HL-60 (cell line): Measurements from ENCODE around the gene GGA1.

Source experiments
- DNase-seq, 2 experiments: peaks; one replicate each; pipeline ENCODE4 v3.0.0-alpha.2; 2010 to 2020; ENCODE audit warnings: low read depth in 1 of 2, low spot score in 1 of 2
- H3K27ac ChIP-seq: fragments of 250-450 bp; sonication (Bioruptor Pico); replicated peaks from 2 replicates; pipeline ENCODE4 v1.5.1; 2020; ENCODE audit warnings: mild to moderate bottlenecking, moderate library complexity
- H3K27me3 ChIP-seq: fragments of 250-450 bp; sonication (Bioruptor Pico); 2 replicates; pipeline ENCODE4 v1.5.1; 2021; ENCODE audit warnings: mild to moderate bottlenecking, moderate library complexity; ENCODE audit not compliant: insufficient read depth, poor library complexity, severe bottlenecking
- H3K4me3 ChIP-seq: replicated peaks from 2 replicates; pipeline ENCODE4 v1.5.1; 2011; ENCODE audit warnings: mild to moderate bottlenecking, control low read depth, low read length; ENCODE audit not compliant: insufficient read depth
- GABPA ChIP-seq: IDR thresholded peaks from 2 replicates; pipeline ENCODE4 v1.6.1; 2012; ENCODE audit warnings: low read depth
- POLR2AphosphoS5 ChIP-seq: IDR thresholded peaks from 2 replicates; pipeline ENCODE4 v1.6.1; 2012; ENCODE audit warnings: low read depth
- SPI1 ChIP-seq: IDR thresholded peaks from 2 replicates; pipeline ENCODE4 v1.6.1; 2012; ENCODE audit warnings: low read depth, mild to moderate bottlenecking, borderline replicate concordance
- TF ChIP-seq, protein P1 (sequence below): IDR thresholded peaks from 2 replicates; pipeline ENCODE4 v1.6.1; 2012; ENCODE audit warnings: low read depth; ENCODE audit not compliant: insufficient replicate concordance
- TF ChIP-seq, protein P2 (sequence below): IDR thresholded peaks from one replicate; pipeline ENCODE4 v1.5.1; 2011; ENCODE audit warnings: low read length, control low read depth, inconsistent platforms; ENCODE audit not compliant: insufficient read depth

Gene GGA1

DNA sequence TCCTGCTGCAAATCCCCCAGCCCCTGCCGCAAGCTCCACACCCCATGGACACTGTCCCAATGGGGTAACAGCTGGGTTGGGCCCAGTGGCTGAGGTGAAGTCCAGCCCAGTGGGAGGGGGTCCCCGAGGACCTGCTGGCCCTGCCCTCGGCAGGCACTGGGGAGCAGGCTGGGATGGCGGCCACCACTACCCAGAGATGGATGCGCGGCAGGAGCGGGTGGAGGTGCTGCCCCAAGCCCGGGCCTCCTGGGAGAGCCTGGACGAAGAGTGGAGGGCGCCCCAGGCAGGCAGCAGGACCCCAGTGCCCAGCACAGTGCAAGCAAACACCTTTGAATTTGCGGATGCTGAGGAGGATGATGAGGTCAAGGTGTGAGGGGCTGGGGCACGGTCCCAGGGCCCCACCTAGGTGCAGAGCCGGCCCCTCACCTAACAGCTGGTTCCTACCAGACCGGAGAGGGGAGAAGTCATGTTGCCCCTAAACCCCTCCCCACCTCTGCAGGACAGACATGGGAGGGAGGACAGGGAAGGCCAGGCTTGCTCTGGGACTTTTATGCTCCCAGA, 40.1 kb upstream of the GGA1 start:
- Histone ChIP-seq H3K4me3 (no peak overlapping the region), H3K27me3 (peaks cover 20% of the 10 kb centered on the region), H3K27ac (no peak overlapping the region)
- TF ChIP-seq, protein P1, sequence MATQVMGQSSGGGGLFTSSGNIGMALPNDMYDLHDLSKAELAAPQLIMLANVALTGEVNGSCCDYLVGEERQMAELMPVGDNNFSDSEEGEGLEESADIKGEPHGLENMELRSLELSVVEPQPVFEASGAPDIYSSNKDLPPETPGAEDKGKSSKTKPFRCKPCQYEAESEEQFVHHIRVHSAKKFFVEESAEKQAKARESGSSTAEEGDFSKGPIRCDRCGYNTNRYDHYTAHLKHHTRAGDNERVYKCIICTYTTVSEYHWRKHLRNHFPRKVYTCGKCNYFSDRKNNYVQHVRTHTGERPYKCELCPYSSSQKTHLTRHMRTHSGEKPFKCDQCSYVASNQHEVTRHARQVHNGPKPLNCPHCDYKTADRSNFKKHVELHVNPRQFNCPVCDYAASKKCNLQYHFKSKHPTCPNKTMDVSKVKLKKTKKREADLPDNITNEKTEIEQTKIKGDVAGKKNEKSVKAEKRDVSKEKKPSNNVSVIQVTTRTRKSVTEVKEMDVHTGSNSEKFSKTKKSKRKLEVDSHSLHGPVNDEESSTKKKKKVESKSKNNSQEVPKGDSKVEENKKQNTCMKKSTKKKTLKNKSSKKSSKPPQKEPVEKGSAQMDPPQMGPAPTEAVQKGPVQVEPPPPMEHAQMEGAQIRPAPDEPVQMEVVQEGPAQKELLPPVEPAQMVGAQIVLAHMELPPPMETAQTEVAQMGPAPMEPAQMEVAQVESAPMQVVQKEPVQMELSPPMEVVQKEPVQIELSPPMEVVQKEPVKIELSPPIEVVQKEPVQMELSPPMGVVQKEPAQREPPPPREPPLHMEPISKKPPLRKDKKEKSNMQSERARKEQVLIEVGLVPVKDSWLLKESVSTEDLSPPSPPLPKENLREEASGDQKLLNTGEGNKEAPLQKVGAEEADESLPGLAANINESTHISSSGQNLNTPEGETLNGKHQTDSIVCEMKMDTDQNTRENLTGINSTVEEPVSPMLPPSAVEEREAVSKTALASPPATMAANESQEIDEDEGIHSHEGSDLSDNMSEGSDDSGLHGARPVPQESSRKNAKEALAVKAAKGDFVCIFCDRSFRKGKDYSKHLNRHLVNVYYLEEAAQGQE = no peak
- TF ChIP-seq POLR2AphosphoS5 (no peak), SPI1 (no peak), GABPA (no peak)
- TF ChIP-seq, protein P2, sequence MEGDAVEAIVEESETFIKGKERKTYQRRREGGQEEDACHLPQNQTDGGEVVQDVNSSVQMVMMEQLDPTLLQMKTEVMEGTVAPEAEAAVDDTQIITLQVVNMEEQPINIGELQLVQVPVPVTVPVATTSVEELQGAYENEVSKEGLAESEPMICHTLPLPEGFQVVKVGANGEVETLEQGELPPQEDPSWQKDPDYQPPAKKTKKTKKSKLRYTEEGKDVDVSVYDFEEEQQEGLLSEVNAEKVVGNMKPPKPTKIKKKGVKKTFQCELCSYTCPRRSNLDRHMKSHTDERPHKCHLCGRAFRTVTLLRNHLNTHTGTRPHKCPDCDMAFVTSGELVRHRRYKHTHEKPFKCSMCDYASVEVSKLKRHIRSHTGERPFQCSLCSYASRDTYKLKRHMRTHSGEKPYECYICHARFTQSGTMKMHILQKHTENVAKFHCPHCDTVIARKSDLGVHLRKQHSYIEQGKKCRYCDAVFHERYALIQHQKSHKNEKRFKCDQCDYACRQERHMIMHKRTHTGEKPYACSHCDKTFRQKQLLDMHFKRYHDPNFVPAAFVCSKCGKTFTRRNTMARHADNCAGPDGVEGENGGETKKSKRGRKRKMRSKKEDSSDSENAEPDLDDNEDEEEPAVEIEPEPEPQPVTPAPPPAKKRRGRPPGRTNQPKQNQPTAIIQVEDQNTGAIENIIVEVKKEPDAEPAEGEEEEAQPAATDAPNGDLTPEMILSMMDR = no peak
- no peak for DNase-seq

DNA sequence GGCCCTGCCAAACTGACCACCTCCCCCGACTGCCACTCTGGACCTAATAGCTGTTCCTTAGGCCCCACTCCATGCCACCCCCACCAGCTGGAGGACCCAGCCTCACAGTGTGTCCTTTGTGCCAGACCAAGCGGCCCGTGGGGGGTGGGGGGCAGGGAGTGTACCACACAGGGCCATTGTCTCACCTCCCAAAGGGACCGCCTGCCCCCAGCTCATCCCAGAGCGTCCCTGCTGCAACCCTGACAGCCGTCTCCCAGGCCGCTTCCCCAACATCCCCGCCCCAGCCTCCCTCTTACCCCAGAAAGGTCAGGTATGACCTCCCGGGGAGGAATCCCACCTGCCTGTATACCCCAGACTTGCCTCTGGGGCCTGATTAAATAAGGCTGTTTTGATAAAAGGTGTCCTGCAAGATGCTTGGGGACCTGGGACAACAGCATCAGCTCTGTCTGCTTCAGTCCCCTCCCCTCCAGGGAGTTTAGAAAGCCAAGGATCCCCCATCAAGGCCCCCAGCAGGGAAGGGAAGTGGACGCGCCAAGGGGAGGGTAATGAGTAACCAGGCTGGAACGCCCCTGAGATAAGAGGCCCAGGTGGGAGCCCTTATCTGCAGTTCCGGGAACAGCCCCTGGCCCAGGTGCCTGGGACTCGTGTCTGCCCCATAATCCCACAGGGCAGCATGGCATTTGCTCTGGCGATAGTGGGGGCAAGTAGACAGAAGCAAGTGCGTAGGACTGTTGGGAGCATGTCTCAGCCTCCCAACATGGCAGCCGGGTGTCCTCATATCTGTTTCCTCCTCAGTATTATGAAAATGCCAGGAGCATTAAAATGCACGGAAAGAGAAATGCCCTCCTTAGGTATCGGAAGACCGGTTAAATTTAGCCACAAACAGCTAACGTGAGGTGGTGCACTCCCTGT, 39.4 kb upstream of the GGA1 start:
- Histone ChIP-seq H3K4me3 (no peak overlapping the region), H3K27me3 (peaks cover 16% of the 10 kb centered on the region), H3K27ac (no peak overlapping the region)
- no peak for DNase-seq
- TF ChIP-seq POLR2AphosphoS5 = no peak
- TF ChIP-seq, protein P2 = no peak
- TF ChIP-seq, protein P1 = no peak
- no peak for TF ChIP-seq SPI1
- TF ChIP-seq GABPA = no peak

DNA sequence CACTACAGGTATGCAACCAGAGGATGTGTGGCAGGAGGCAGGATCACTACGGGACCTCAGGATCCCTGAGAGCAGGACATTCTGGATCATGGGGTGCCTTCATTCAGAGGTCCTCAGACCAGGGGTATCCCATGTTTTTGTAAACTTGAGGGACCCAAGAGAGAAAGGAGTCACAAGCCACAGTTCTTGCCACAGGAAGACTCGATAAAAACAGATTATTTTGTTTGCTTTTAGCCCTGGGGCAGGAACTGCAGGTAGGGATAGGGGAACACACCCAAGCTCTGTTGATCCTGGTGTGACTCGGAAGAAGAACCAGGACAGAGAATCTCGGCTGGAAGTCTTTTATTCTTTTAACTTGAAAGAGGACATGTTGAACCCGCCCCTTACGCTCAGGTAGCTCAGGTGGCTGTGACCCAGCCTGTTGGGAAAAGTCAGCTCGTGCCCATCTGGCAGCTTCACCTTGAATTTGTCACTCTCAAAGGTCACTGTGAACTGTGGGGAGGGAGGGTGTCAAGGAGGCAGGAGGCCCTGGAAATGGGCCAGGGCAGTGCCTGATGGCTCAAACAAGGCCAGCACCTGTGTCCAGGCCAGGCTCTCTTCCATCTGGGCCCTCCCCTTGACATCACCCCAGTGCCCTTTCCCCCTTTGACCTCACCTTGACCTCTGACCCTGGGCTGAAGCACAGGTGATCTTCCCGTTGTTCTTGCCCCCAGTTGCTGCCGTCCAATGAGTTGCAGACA, 38.5 kb upstream of the GGA1 start:
- TF ChIP-seq GABPA = no peak
- TF ChIP-seq, protein P1 = no peak
- TF ChIP-seq, protein P2 = no peak
- no peak for TF ChIP-seq SPI1
- TF ChIP-seq POLR2AphosphoS5 = no peak
- no peak for DNase-seq
- Histone ChIP-seq H3K4me3 (no peak overlapping the region), H3K27ac (no peak overlapping the region), H3K27me3 (peaks cover 16% of the 10 kb centered on the region)
